HepG2 (cell line): Measurements from ENCODE around the gene ZNF48. TPM values are rescaled to one million over a fixed set of nuclear protein-coding genes. Genes with fewer than 3 reads are reported as not detected.

ENCODE experiments used
- CEBPG ChIP-seq: IDR thresholded peaks from 2 replicates; pipeline ENCODE4 v1.6.1; 2016
- CHD2 ChIP-seq: IDR thresholded peaks from 2 replicates; pipeline ENCODE4 v1.6.1; 2011; ENCODE audit warnings: low read depth, low read length, improper control_type of control experiment
- E2F2 ChIP-seq: sonication (generic); formaldehyde crosslinking; IDR thresholded peaks from 2 replicates; pipeline ENCODE4 v1.4.0; 2020; ENCODE audit warnings: missing genetic modification reagents, borderline replicate concordance
- FOSL2 ChIP-seq: sonication (generic); formaldehyde crosslinking; IDR thresholded peaks from 2 replicates; pipeline ENCODE4 v1.4.0; 2020; ENCODE audit warnings: missing genetic modification reagents
- FOXA3 ChIP-seq: IDR thresholded peaks from 2 replicates; pipeline ENCODE4 v1.6.1; 2016; ENCODE audit warnings: missing genetic modification reagents, missing compliant biosample characterization
- GPN1 ChIP-seq: sonication (generic); formaldehyde crosslinking; IDR thresholded peaks from 2 replicates; pipeline ENCODE4 v1.5.1; 2020; ENCODE audit warnings: missing genetic modification reagents, borderline replicate concordance
- HDAC2 ChIP-seq: sonication (generic); formaldehyde crosslinking; IDR thresholded peaks from 2 replicates; pipeline ENCODE4 v1.4.0; 2020; ENCODE audit warnings: missing genetic modification reagents
- HHEX ChIP-seq: IDR thresholded peaks from 2 replicates; pipeline ENCODE4 v1.6.1; 2016; ENCODE audit warnings: control low read depth
- HMG20A ChIP-seq: IDR thresholded peaks from 2 replicates; pipeline ENCODE4 v1.6.1; 2016; ENCODE audit warnings: borderline replicate concordance
- KAT2B ChIP-seq: fragments of 150-350 bp; IDR thresholded peaks from 2 replicates; pipeline ENCODE4 v1.6.1; 2014; ENCODE audit warnings: low read depth, low read length, borderline replicate concordance
- LBX2 ChIP-seq: sonication (generic); formaldehyde crosslinking; IDR thresholded peaks from 2 replicates; pipeline ENCODE4 v1.5.0; 2020; ENCODE audit warnings: missing genetic modification reagents, mild to moderate bottlenecking, borderline replicate concordance
- PRDM4 ChIP-seq: sonication (generic); formaldehyde crosslinking; IDR thresholded peaks from 2 replicates; pipeline ENCODE4 v1.9.0; 2021; ENCODE audit warnings: missing genetic modification reagents, borderline replicate concordance
- RARA ChIP-seq: IDR thresholded peaks from 2 replicates; pipeline ENCODE4 v1.6.1; 2016; ENCODE audit warnings: missing genetic modification reagents, missing compliant biosample characterization
- TMF1 ChIP-seq: sonication (generic); formaldehyde crosslinking; IDR thresholded peaks from 2 replicates; pipeline ENCODE4 v1.8.1; 2022; ENCODE audit warnings: low read depth, missing genetic modification reagents
- YEATS4 ChIP-seq: sonication (generic); formaldehyde crosslinking; IDR thresholded peaks from 2 replicates; pipeline ENCODE4 v1.4.0; 2020; ENCODE audit warnings: missing genetic modification reagents, borderline replicate concordance
- ZBTB7A ChIP-seq: sonication (generic); formaldehyde crosslinking; IDR thresholded peaks from 2 replicates; pipeline ENCODE4 v1.8.0; 2022; ENCODE audit warnings: mild to moderate bottlenecking, missing genetic modification reagents
- ZNF362 ChIP-seq: sonication (generic); formaldehyde crosslinking; IDR thresholded peaks from 2 replicates; pipeline ENCODE4 v1.4.0; 2020; ENCODE audit warnings: missing genetic modification reagents, mild to moderate bottlenecking, borderline replicate concordance
- ZNF572 ChIP-seq: sonication (generic); formaldehyde crosslinking; IDR thresholded peaks from 2 replicates; pipeline ENCODE4 v1.5.1; 2020; ENCODE audit warnings: mild to moderate bottlenecking, missing genetic modification reagents
- ZSCAN9 ChIP-seq: IDR thresholded peaks from 2 replicates; pipeline ENCODE4 v1.6.1; 2016; ENCODE audit warnings: borderline replicate concordance
- polyA plus RNA-seq, 8 experiments: library from polyadenylated mRNA; depleted of rRNA in 3 of 8; stranded (reverse) in 7 of 8; unstranded in 1 of 8; fragments of >200 nt; fragmentation: Illumina TruSeq in 4 of 8; extraction: Trizol in 4 of 8; gene quantifications; 2 replicates each; pipeline versions ENCODE4 v1.2.1 to v1.2.3, GENCODE V29; 2011 to 2016; ENCODE audit warnings: low read depth in 4 of 8, missing spikeins in 1 of 8, mixed read lengths in 1 of 8; ENCODE audit not compliant: insufficient read depth in 1 of 8
- total RNA-seq, 5 experiments: library from RNA; depleted of rRNA; stranded (reverse); fragments of >200 nt; fragmentation: Illumina TruSeq; extraction: Trizol; gene quantifications; 2 replicates each; pipeline ENCODE4 v1.2.3, GENCODE V29; 2016; ENCODE audit warnings: low read depth in 1 of 5
- TF ChIP-seq, protein P1 (sequence below): sonication (generic); formaldehyde crosslinking; IDR thresholded peaks from 2 replicates; pipeline ENCODE4 v1.4.0; 2020; ENCODE audit warnings: mild to moderate bottlenecking, missing genetic modification reagents
- TF ChIP-seq, protein P2 (sequence below): sonication (generic); formaldehyde crosslinking; IDR thresholded peaks from 2 replicates; pipeline ENCODE4 v1.4.0; 2020; ENCODE audit warnings: low read depth, mild to moderate bottlenecking, missing genetic modification reagents

ZNF48 gene
- total and polyA plus RNA-seq, 2 of the 13 experiments (the other 11 are each of a cell fraction or from before 2014, with no cell fraction given), result 9.9 to 12.3 TPM

GRCh38 chr16:30449116-30449435 lies 53.9 kb downstream of the ZNF48 start (continued):
- TF ChIP-seq PRDM4, result no peak
- peak; percentile 84 for TF ChIP-seq HMG20A (CRISPR knock-in tag)
- no peak for TF ChIP-seq HHEX (CRISPR knock-in tag)
- no peak for TF ChIP-seq ZBTB7A (CRISPR knock-in tag)
- TF ChIP-seq HDAC2 (CRISPR knock-in tag), result peak; percentile 63; the same call in 1 of the 2 replicates
- TF ChIP-seq TMF1 (CRISPR knock-in tag), result no peak
- TF ChIP-seq, protein P1, sequence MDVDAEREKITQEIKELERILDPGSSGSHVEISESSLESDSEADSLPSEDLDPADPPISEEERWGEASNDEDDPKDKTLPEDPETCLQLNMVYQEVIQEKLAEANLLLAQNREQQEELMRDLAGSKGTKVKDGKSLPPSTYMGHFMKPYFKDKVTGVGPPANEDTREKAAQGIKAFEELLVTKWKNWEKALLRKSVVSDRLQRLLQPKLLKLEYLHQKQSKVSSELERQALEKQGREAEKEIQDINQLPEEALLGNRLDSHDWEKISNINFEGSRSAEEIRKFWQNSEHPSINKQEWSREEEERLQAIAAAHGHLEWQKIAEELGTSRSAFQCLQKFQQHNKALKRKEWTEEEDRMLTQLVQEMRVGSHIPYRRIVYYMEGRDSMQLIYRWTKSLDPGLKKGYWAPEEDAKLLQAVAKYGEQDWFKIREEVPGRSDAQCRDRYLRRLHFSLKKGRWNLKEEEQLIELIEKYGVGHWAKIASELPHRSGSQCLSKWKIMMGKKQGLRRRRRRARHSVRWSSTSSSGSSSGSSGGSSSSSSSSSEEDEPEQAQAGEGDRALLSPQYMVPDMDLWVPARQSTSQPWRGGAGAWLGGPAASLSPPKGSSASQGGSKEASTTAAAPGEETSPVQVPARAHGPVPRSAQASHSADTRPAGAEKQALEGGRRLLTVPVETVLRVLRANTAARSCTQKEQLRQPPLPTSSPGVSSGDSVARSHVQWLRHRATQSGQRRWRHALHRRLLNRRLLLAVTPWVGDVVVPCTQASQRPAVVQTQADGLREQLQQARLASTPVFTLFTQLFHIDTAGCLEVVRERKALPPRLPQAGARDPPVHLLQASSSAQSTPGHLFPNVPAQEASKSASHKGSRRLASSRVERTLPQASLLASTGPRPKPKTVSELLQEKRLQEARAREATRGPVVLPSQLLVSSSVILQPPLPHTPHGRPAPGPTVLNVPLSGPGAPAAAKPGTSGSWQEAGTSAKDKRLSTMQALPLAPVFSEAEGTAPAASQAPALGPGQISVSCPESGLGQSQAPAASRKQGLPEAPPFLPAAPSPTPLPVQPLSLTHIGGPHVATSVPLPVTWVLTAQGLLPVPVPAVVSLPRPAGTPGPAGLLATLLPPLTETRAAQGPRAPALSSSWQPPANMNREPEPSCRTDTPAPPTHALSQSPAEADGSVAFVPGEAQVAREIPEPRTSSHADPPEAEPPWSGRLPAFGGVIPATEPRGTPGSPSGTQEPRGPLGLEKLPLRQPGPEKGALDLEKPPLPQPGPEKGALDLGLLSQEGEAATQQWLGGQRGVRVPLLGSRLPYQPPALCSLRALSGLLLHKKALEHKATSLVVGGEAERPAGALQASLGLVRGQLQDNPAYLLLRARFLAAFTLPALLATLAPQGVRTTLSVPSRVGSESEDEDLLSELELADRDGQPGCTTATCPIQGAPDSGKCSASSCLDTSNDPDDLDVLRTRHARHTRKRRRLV (CRISPR knock-in tag), result no peak
- TF ChIP-seq FOXA3 (CRISPR knock-in tag), result peak; percentile 77
- no peak for TF ChIP-seq CHD2
- peak; percentile 95 for TF ChIP-seq CEBPG (CRISPR knock-in tag)
- TF ChIP-seq, protein P2, sequence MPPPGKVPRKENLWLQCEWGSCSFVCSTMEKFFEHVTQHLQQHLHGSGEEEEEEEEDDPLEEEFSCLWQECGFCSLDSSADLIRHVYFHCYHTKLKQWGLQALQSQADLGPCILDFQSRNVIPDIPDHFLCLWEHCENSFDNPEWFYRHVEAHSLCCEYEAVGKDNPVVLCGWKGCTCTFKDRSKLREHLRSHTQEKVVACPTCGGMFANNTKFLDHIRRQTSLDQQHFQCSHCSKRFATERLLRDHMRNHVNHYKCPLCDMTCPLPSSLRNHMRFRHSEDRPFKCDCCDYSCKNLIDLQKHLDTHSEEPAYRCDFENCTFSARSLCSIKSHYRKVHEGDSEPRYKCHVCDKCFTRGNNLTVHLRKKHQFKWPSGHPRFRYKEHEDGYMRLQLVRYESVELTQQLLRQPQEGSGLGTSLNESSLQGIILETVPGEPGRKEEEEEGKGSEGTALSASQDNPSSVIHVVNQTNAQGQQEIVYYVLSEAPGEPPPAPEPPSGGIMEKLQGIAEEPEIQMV (CRISPR knock-in tag), result no peak
- no peak for TF ChIP-seq KAT2B
- peak; percentile 96 for TF ChIP-seq ZNF362
- TF ChIP-seq LBX2 (CRISPR knock-in tag), result no peak
- TF ChIP-seq RARA (CRISPR knock-in tag), result peak; percentile 96
- TF ChIP-seq FOSL2 (CRISPR knock-in tag), result peak; percentile 43
- TF ChIP-seq ZNF572 (CRISPR knock-in tag), result no peak
- TF ChIP-seq E2F2 (CRISPR knock-in tag), result no peak
- TF ChIP-seq GPN1 (CRISPR knock-in tag), result no peak
- no peak for TF ChIP-seq YEATS4 (CRISPR knock-in tag)
- no peak; the same call in 1 of the 2 replicates for TF ChIP-seq ZSCAN9
